GM18907 (cell line): ENCODE results near the gene RCAN1.

ENCODE experiments used
- ATAC-seq: cut with Tn5 transposase; IDR thresholded peaks from one replicate; pipeline ENCODE4 v1.9.1; 2021; ENCODE audit warnings: mild to moderate bottlenecking, moderate library complexity; ENCODE audit not compliant: unreplicated experiment

RCAN1 gene

GRCh38 chr21:34599534-34600101, 15.3 kb downstream of the RCAN1 start:
- no peak for ATAC-seq

GRCh38 chr21:34598931-34599400, 15.9 kb downstream of the RCAN1 start:
- ATAC-seq = no peak

GRCh38 chr21:34597406-34597805, 17.5 kb downstream of the RCAN1 start:
- ATAC-seq = no peak

- ATAC-seq = no peak
Observed at GRCh38 chr21:34596561-34597271, 18.2 kb downstream of the RCAN1 start.

- ATAC-seq = no peak
Observed at GRCh38 chr21:34595457-34595856, 19.5 kb downstream of the RCAN1 start.

GRCh38 chr21:34594566-34595234, 20.2 kb downstream of the RCAN1 start:
- no peak for ATAC-seq

GRCh38 chr21:34593954-34594531, 20.9 kb downstream of the RCAN1 start:
- no peak for ATAC-seq

GRCh38 chr21:34593423-34593822, 21.5 kb downstream of the RCAN1 start:
- no peak for ATAC-seq

GRCh38 chr21:34592120-34592955, 22.6 kb downstream of the RCAN1 start:
- ATAC-seq = no peak

- no peak for ATAC-seq
Observed at GRCh38 chr21:34590520-34590919, 24.4 kb downstream of the RCAN1 start.

- ATAC-seq = no peak
Observed at GRCh38 chr21:34589511-34590282, 25.2 kb downstream of the RCAN1 start.

- ATAC-seq = no peak
Observed at GRCh38 chr21:34583926-34584563, 30.9 kb downstream of the RCAN1 start.

GRCh38 chr21:34582506-34583150, 32.3 kb downstream of the RCAN1 start:
- no peak for ATAC-seq

GRCh38 chr21:34580181-34580700, 34.7 kb downstream of the RCAN1 start:
- ATAC-seq = no peak

- ATAC-seq = no peak
Observed at GRCh38 chr21:34579411-34579810, 35.5 kb downstream of the RCAN1 start.

- no peak for ATAC-seq
Observed at GRCh38 chr21:34576041-34576511, 38.8 kb downstream of the RCAN1 start.

GRCh38 chr21:34574601-34575529, 40.0 kb downstream of the RCAN1 start:
- ATAC-seq = no peak

GRCh38 chr21:34571994-34572393, 42.9 kb downstream of the RCAN1 start:
- no peak for ATAC-seq
